Fibroblast of skin of right quadriceps (primary cell): Measurements from ENCODE around the gene CYTH3.
"Not testable (repeated sequence)": the region's sequence is repeated elsewhere in the genome, so short reads cannot be mapped to it uniquely, and the experiment has no call there.

Experiments used
- DNase-seq: peaks from one replicate; pipeline ENCODE4 v3.0.0-alpha.2; 2013

CYTH3 gene

DNA sequence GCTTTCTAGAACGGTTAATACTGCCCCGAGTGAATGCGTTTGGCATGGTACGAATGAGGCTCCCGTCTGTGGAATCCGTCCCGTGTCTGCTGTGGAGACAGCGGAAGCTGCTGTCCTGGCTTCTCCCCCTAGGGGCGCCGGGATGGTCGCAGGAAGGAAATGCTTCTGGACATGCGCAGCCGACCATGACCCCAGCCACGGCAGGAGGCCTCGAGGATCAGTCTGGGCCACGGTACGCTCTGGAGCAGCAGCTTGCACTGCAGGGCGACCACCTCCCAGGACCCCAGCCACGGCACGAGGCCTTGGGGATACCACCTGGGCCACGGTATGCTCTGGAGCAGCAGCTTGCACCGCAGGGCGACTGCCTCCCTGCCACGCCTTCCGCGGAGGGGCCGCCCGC is 107.9 kb downstream of the CYTH3 start:
- DNase-seq = no peak

- no peak for DNase-seq
These were observed 108.4 kb downstream of the CYTH3 start for GRCh38 chr7:6164010-6164409.

DNA sequence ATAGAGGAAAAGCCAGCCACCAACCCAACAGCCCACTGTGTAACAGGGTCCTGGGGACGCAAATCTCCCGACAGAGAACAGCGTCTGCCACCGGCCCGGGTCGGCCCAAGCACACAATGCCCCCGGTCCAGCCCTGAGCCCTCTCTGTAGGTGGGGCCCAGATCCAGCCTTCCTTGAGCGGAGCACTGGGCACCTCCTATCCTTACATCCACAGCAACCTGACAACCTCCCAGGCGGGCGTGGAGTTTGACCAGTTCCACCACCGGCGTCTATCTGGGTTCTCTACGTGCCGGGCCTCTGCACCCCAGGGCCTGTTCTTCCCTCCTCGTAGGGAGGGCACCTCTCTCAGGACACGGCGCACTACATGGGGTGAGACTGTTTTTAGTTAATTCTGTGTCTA is 109.0 kb downstream of the CYTH3 start:
- no peak for DNase-seq

- no peak for DNase-seq
These were observed 109.6 kb downstream of the CYTH3 start for GRCh38 chr7:6162650-6163366.

- no peak for DNase-seq
These were observed 110.1 kb downstream of the CYTH3 start for GRCh38 chr7:6162331-6162620.

- DNase-seq = no peak
These were observed 110.7 kb downstream of the CYTH3 start for GRCh38 chr7:6161463-6162330.

GRCh38 chr7:6160191-6160623 is 112.2 kb downstream of the CYTH3 start:
- peak; percentile 81 for DNase-seq

DNA sequence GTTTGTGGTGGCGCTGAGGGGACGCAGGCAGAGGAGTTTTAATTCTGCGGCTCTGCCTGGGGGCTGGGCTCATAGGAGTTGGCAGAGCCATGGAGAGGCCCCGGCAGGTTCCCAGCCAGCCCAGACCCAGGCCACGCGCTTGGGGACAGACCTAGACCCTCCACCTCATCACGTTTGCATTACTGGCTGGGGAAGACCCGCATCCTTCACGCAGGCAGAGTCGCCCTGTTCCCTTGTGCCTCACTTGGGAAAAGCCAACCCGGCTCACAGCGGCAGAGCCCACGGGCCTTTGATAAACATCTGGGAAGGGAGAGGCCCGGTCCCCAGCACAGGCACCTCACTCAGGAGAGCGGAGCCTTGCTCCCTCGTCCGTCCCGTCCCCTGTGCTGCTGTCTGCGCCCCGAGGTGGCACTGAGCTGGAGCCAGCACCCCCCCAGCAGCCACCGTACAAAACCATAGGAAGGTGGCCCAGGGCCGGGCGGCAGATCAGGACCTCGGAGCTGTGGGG is 112.8 kb downstream of the CYTH3 start:
- no peak for DNase-seq

DNA sequence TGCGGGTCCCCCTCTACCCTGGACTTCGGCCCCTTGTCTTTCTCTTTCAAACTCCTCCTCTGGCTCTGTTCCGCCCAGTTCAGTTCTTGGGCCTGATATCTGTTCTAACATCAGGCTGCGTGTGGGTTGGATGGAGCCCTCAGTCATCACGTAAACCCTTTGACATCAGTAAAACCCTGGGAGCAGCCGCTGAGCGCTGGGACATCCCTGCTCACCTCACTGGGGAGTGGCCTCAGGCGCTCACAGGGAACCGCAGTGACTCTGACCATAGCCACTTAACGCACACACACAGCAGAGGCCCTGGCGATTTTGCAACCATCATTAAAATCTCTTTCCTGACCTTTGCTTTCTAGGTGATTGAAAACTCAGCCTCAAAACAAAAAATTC is 113.3 kb downstream of the CYTH3 start:
- DNase-seq = no peak

DNA sequence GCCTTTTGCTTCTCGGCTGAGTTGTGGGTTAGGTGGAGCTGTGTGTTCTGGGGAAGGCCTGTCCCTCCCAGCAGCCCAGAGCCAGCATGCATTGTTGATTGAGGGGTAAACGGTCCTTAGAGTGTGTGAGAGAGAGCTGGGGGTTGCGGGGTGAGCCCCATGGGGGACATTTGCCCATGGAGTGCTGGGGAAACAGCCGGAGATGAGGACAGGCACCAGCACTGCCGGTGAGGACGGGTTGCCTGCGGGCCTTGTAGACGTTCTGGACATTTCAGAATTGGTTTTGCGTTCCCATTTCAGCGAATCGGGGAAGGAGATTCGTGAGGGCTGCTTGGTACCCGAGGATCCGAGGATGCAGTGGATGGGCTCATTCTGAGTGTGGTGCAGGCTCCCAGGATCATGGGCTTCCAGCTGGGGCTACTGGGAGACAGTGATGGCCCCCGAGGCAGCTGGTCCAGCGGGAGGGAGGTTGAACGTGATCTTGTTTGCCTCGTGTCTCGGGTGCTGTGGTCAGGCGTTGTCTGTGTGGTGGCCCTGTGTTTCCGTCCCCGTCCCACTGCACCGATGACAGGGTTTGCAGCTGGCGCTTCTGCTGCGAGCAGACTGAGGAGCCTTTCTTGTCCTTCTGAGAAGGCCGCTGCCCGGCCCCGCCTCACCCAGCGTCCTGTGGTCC is 113.9 kb downstream of the CYTH3 start:
- DNase-seq = no peak

DNA sequence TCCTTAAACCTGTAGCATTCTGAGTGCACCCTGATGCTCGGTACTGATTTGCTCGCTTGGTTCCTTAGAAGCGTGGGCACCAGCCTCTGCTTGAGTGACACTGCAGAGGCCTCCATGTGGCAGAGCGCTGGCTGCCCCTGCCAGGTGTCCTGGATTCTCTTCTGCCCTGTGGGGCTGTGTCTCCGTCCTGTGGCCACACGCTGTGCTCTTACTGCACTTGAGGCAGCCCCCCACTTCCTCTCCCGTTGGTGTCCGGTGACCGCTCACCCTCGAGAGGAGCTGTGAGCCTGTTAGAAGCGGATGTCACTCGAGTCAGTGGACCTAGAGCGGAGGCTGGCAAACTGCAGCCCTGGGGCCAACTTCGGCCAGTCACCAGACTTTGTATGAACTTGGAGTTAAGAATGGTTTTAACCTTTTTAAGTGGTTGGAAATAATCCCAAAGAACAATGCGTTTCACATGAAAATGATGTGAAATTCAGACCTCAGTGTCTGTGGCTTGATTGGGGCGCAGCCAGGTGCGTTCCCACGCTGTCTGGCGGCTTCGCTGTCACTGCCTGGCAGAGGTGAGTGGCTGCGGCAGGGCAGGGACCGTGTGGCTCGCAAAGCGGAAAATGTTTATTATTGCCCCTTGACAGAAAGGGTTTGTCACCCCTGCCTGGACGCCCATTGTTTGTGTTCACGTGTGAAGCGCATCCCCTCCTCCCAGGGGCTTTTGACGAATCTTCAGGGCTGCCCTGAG is 114.6 kb downstream of the CYTH3 start:
- no peak for DNase-seq

GRCh38 chr7:6156734-6157133 is 115.7 kb downstream of the CYTH3 start:
- DNase-seq = no peak

- DNase-seq = no peak
These were observed 116.8 kb downstream of the CYTH3 start for GRCh38 chr7:6155596-6155995.

DNA sequence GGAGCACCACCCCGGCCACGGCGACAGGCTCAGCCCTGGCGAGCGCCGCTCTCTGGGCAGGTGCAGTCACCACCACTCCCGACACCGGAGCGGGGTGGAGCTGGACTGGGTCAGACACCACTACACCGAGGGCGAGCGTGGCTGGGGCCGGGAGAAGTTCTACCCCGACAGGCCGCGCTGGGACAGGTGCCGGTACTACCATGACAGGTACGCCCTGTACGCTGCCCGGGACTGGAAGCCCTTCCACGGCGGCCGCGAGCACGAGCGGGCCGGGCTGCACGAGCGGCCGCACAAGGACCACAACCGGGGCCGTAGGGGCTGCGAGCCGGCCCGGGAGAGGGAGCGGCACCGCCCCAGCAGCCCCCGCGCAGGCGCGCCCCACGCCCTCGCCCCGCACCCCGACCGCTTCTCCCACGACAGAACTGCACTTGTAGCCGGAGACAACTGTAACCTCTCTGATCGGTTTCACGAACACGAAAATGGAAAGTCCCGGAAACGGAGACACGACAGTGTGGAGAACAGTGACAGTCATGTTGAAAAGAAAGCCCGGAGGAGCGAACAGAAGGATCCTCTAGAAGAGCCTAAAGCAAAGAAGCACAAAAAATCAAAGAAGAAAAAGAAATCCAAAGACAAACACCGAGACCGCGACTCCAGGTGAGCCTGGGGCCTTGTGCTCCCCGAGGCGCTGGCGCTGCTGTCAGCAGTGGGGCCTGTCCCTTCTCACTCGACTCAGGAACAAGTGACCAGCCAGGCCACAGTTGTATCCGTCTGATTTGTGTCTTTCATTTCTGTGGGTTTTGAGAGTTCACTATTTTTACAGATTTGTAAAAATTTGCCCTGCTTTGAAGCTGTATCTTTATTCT is 117.7 kb downstream of the CYTH3 start:
- no peak for DNase-seq

DNA sequence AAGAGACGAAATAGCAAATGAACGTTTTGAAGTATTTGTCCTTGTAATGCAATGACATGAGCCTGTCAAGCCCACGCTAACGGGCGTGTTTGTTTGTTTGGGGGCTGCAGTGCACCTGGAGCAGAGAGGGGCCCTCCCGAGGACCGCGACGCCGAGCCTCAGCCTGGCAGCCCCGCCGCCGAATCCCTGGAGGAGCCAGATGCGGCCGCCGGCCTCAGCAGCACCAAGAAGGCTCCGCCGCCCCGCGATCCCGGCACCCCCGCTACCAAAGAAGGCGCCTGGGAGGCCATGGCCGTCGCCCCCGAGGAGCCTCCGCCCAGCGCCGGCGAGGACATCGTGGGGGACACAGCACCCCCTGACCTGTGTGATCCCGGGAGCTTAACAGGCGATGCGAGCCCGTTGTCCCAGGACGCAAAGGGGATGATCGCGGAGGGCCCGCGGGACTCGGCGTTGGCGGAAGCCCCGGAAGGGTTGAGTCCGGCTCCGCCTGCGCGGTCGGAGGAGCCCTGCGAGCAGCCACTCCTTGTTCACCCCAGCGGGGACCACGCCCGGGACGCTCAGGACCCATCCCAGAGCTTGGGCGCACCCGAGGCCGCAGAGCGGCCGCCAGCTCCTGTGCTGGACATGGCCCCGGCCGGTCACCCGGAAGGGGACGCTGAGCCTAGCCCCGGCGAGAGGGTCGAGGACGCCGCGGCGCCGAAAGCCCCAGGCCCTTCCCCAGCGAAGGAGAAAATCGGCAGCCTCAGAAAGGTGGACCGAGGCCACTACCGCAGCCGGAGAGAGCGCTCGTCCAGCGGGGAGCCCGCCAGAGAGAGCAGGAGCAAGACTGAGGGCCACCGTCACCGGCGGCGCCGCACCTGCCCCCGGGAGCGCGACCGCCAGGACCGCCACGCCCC is 118.5 kb downstream of the CYTH3 start:
- DNase-seq = no peak

DNA sequence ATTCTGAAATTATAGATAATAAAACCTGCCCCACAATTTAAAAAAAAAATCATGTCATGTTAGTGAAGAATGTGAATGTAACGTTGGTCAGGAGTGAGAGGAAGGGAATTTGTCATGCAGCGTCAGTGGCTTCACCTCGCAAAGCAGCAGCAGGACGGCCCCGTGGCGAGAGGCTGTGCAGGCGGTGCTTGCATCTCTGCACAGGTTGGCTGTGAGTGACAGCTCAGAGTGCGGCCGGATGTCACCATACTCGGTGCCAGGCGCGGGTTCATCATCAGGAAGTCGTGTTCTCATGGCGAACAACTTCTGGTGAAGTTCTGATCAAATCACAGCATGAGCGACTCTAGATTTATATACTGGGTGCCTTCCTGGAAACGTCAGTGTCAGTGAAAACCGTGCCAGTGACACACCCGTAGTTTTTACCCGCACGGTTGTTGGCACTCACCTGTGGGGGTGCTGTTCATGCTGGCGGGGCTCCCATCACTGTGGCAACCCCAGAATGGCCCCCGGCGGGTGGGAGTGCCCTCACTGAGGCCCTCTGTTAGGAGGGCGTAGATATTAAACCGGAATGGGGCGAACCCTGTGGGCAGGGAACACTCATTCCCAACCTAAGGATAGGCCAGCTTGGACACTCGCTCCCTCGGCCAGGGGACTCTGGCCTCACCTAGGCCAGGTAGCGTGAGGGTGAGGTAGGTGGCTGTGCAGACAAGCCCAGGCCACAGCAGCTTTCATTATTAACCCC is 120.3 kb downstream of the CYTH3 start:
- no peak for DNase-seq

DNA sequence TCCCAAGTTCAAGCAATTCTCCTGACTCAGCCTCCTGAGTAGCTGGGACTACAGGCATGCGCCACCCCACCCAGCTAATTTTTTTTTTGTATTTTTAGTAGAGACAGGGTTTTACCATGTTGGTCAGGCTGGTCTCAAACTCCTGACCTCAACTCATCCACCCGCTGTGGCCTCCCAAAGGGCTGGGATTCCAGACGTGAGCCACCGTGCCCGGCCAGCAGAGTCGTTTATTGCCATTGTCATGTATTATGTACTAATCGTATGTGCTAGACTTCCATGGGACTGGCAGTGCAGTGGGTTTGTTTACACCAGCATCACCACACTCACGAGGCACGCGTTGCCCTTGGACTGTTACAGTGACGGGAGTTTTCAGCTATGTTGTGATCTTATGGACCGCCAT is 120.9 kb downstream of the CYTH3 start:
- DNase-seq = not testable (repeated sequence)

DNA sequence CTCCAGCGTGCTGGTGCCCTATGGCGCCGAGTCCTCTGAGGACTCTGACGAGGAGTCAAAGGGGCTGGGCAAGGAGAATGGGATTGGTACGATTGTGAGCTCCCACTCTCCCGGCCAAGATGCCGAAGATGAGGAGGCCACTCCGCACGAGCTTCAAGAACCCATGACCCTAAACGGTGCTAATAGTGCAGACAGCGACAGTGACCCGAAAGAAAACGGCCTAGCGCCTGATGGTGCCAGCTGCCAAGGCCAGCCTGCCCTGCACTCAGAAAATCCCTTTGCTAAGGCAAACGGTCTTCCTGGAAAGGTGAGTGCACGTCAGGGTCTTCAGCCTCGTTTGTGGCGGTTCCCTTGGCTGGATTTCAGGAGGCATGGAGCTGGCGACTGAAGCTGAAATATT is 122.4 kb downstream of the CYTH3 start:
- DNase-seq = no peak

DNA sequence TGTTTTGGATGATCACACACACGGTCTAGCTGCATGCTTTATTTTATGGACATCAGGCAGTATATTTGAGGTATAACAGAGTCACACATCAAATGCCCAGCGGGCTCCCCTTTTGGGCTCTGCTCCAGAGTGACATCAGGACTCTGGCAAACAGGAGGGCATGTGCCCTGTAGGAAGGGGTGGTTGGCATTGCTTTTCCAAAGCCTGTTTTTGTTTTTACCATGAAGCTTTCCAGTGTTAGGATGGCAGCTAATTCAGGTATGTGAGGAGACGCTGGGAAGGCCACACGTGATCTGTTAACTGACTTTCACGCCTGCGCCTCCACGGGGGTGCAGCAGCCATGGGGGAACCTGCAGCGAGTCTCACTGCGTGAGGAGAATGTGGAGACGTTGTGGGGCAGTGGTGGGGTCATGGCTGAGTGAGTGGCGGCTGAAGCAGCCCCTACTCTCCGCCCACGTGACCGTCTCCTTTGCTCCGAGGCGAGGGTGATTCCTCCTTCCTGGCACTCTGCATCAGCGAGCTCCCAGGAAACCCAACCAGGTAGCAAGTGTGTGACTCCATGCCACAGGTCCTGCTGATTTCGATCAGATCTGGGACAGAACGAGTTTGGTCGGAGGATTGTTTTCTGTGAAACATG is 123.6 kb downstream of the CYTH3 start:
- no peak for DNase-seq

- DNase-seq = no peak
These were observed 124.8 kb downstream of the CYTH3 start for GRCh38 chr7:6147627-6148026.
